Stimulated activated naive CD4-positive, alpha-beta T cell (primary cell): ENCODE data around the gene NUTM2A.
"Not testable (repeated sequence)": the region's sequence is repeated elsewhere in the genome, so short reads cannot be mapped to it uniquely, and the experiment has no call there.

Experiments used
- DNase-seq, 6 experiments: peaks; one replicate each; lab custom pipeline; 2025; lab: John Stamatoyannopoulos, UW

Gene NUTM2A

GRCh38 chr10:87247335-87247734, 22.1 kb downstream of the NUTM2A start:
- DNase-seq = not testable (repeated sequence)

- DNase-seq = not testable (repeated sequence)
Measured at GRCh38 chr10:87248818-87249353, 23.6 kb downstream of the NUTM2A start.

GRCh38 chr10:87280749-87281392, 55.6 kb downstream of the NUTM2A start:
- DNase-seq = not testable (repeated sequence)
